Measurements from ENCODE around the gene ZMAT3. TPM values are rescaled to one million over a fixed set of nuclear protein-coding genes. Genes with fewer than 3 reads are reported as not detected.

The ZMAT3 gene
- total RNA-seq, 1 donor from 2014 or later, result 17.3 TPM

GRCh38 chr3:179000659-179001058 lies 71.0 kb downstream of the ZMAT3 start:
- DNase-seq (ENCODE audit: low spot score), result no peak
- intact Hi-C loops (cut with micrococcal nuclease), result loop anchor here (1.0 kb wide), 2 partner anchors 15 to 147 kb away; no protein-coding TSS in a partner anchor
- Mint-ChIP-seq H3K9me3 (no peaks in the 10 kb centered on the region), H3K36me3 (ENCODE audit: low read depth) (peaks cover 12% of the 10 kb centered on the region), H3K4me3 (no peak overlapping the region), H3K4me1 (ENCODE audit: low read depth) (peaks cover 19% of the 10 kb centered on the region), H3K27ac (no peak overlapping the region), H3K27me3 (ENCODE audit: insufficient read depth) (peaks cover 9% of the 10 kb centered on the region)

GRCh38 chr3:179000144-179000543 lies 71.5 kb downstream of the ZMAT3 start:
- H3K4me3 Mint-ChIP-seq, result peak overlapping the region; percentile 37

GRCh38 chr3:178996399-178996798 lies 75.2 kb downstream of the ZMAT3 start:
- DNase-seq (ENCODE audit: low spot score), result no peak
- peaks cover 23% of the 10 kb centered on the region for H3K4me1 Mint-ChIP-seq (ENCODE audit: low read depth)
- intact Hi-C loops (cut with micrococcal nuclease), result no loop called here

More at GRCh38 chr3:179000144-179000543, 71.5 kb downstream of the ZMAT3 start:
- Mint-ChIP-seq H3K36me3 (ENCODE audit: low read depth) (peaks cover 12% of the 10 kb centered on the region), H3K9me3 (no peaks in the 10 kb centered on the region), H3K4me1 (ENCODE audit: low read depth) (peaks cover 19% of the 10 kb centered on the region), H3K27ac (peak overlapping the region; percentile 45), H3K27me3 (ENCODE audit: insufficient read depth) (peaks cover 11% of the 10 kb centered on the region)
- no peak for DNase-seq (ENCODE audit: low spot score)
- intact Hi-C loops (cut with micrococcal nuclease), result loop anchor here (1.0 kb wide), 2 partner anchors 15 to 147 kb away; no protein-coding TSS in a partner anchor

GRCh38 chr3:178990293-178990692 lies 81.3 kb downstream of the ZMAT3 start:
- Mint-ChIP-seq H3K9me3 (peaks cover 46% of the 10 kb centered on the region), H3K27me3 (ENCODE audit: insufficient read depth) (peaks cover 2% of the 10 kb centered on the region), H3K27ac (no peak overlapping the region), H3K36me3 (ENCODE audit: low read depth) (peaks cover 10% of the 10 kb centered on the region), H3K4me1 (ENCODE audit: low read depth) (peaks cover 5% of the 10 kb centered on the region), H3K4me3 (no peak overlapping the region)
- DNase-seq (ENCODE audit: low spot score), result no peak
- intact Hi-C loops (cut with micrococcal nuclease), result no loop called here

More at GRCh38 chr3:178996399-178996798, 75.2 kb downstream of the ZMAT3 start:
- H3K36me3 Mint-ChIP-seq (ENCODE audit: low read depth), result peaks cover 13% of the 10 kb centered on the region
- no peak overlapping the region for H3K27ac Mint-ChIP-seq
- no peak overlapping the region for H3K4me3 Mint-ChIP-seq
- H3K9me3 Mint-ChIP-seq, result peaks cover 6% of the 10 kb centered on the region
- H3K27me3 Mint-ChIP-seq (ENCODE audit: insufficient read depth), result peaks cover 7% of the 10 kb centered on the region

- peaks cover 2% of the 10 kb centered on the region for H3K4me1 Mint-ChIP-seq (ENCODE audit: low read depth)
- no peak overlapping the region for H3K27ac Mint-ChIP-seq
- DNase-seq (ENCODE audit: low spot score), result no peak
- peaks cover 9% of the 10 kb centered on the region for H3K36me3 Mint-ChIP-seq (ENCODE audit: low read depth)
- H3K27me3 Mint-ChIP-seq (ENCODE audit: insufficient read depth), result peaks cover 2% of the 10 kb centered on the region
- intact Hi-C loops (cut with micrococcal nuclease), result no loop called here
- H3K9me3 Mint-ChIP-seq, result peaks cover 46% of the 10 kb centered on the region
- H3K4me3 Mint-ChIP-seq, result no peak overlapping the region
Observed at GRCh38 chr3:178989821-178990220, 81.8 kb downstream of the ZMAT3 start.

- H3K4me3 Mint-ChIP-seq, result no peak overlapping the region
- no peak for DNase-seq (ENCODE audit: low spot score)
- H3K4me1 Mint-ChIP-seq (ENCODE audit: low read depth), result no peaks in the 10 kb centered on the region
- H3K27ac Mint-ChIP-seq, result no peak overlapping the region
- intact Hi-C loops (cut with micrococcal nuclease), result no loop called here
- no peaks in the 10 kb centered on the region for H3K27me3 Mint-ChIP-seq (ENCODE audit: insufficient read depth)
- peaks cover 5% of the 10 kb centered on the region for H3K36me3 Mint-ChIP-seq (ENCODE audit: low read depth)
- H3K9me3 Mint-ChIP-seq, result peaks cover 46% of the 10 kb centered on the region
Observed at GRCh38 chr3:178987745-178988144, 83.9 kb downstream of the ZMAT3 start.

GRCh38 chr3:178986456-178986855 lies 85.2 kb downstream of the ZMAT3 start:
- Mint-ChIP-seq H3K27me3 (ENCODE audit: insufficient read depth) (no peaks in the 10 kb centered on the region), H3K36me3 (ENCODE audit: low read depth) (peaks cover 5% of the 10 kb centered on the region), H3K4me3 (no peak overlapping the region), H3K9me3 (peaks cover 41% of the 10 kb centered on the region), H3K27ac (no peak overlapping the region), H3K4me1 (ENCODE audit: low read depth) (no peaks in the 10 kb centered on the region)
- intact Hi-C loops (cut with micrococcal nuclease), result no loop called here
- no peak for DNase-seq (ENCODE audit: low spot score)

GRCh38 chr3:178982137-178982536 lies 89.5 kb downstream of the ZMAT3 start:
- intact Hi-C loops (cut with micrococcal nuclease), result no loop called here
- DNase-seq (ENCODE audit: low spot score), result no peak
- H3K4me1 Mint-ChIP-seq (ENCODE audit: low read depth), result no peaks in the 10 kb centered on the region
- H3K27ac Mint-ChIP-seq, result no peak overlapping the region
- H3K9me3 Mint-ChIP-seq, result peaks cover 10% of the 10 kb centered on the region
- H3K4me3 Mint-ChIP-seq, result no peak overlapping the region
- H3K36me3 Mint-ChIP-seq (ENCODE audit: low read depth), result peaks cover 3% of the 10 kb centered on the region
- H3K27me3 Mint-ChIP-seq (ENCODE audit: insufficient read depth), result no peaks in the 10 kb centered on the region

GRCh38 chr3:178975320-178975719 lies 96.3 kb downstream of the ZMAT3 start:
- Mint-ChIP-seq H3K9me3 (peaks cover 12% of the 10 kb centered on the region), H3K4me1 (ENCODE audit: low read depth) (no peaks in the 10 kb centered on the region), H3K4me3 (no peak overlapping the region), H3K27me3 (ENCODE audit: insufficient read depth) (peaks cover 2% of the 10 kb centered on the region), H3K36me3 (ENCODE audit: low read depth) (no peaks in the 10 kb centered on the region), H3K27ac (no peak overlapping the region)
- intact Hi-C loops (cut with micrococcal nuclease), result no loop called here
- no peak for DNase-seq (ENCODE audit: low spot score)

- H3K27ac Mint-ChIP-seq, result no peak overlapping the region
- H3K36me3 Mint-ChIP-seq (ENCODE audit: low read depth), result no peaks in the 10 kb centered on the region
- intact Hi-C loops (cut with micrococcal nuclease), result no loop called here
- no peak for DNase-seq (ENCODE audit: low spot score)
- no peak overlapping the region for H3K4me3 Mint-ChIP-seq
- H3K27me3 Mint-ChIP-seq (ENCODE audit: insufficient read depth), result peaks cover 2% of the 10 kb centered on the region
- H3K4me1 Mint-ChIP-seq (ENCODE audit: low read depth), result peaks cover 7% of the 10 kb centered on the region
- H3K9me3 Mint-ChIP-seq, result peaks cover 12% of the 10 kb centered on the region
Observed at GRCh38 chr3:178971614-178972013, 100.0 kb downstream of the ZMAT3 start.

- Mint-ChIP-seq H3K4me3 (no peak overlapping the region), H3K36me3 (ENCODE audit: low read depth) (no peaks in the 10 kb centered on the region), H3K27ac (no peak overlapping the region), H3K4me1 (ENCODE audit: low read depth) (peaks cover 7% of the 10 kb centered on the region), H3K9me3 (peaks cover 9% of the 10 kb centered on the region), H3K27me3 (ENCODE audit: insufficient read depth) (peaks cover 2% of the 10 kb centered on the region)
- DNase-seq (ENCODE audit: low spot score), result no peak
- intact Hi-C loops (cut with micrococcal nuclease), result no loop called here
Observed at GRCh38 chr3:178969004-178969700, 102.5 kb downstream of the ZMAT3 start.
